Measurements from ENCODE around the gene USF3.

Gene USF3

GRCh38 chr3:113696658-113697499 is 437 bp upstream of the USF3 start:
- DNase-seq: peak; percentile 98

GRCh38 chr3:113695431-113695785 is 1.0 kb downstream of the USF3 start:
- DNase-seq: no peak

- DNase-seq: no peak
These were observed 6.0 kb downstream of the USF3 start for GRCh38 chr3:113690482-113690881.

GRCh38 chr3:113685956-113686721 is 10.3 kb downstream of the USF3 start:
- no peak for DNase-seq

GRCh38 chr3:113685124-113685523 is 11.3 kb downstream of the USF3 start:
- no peak for DNase-seq

- no peak for DNase-seq
These were observed 12.1 kb downstream of the USF3 start for GRCh38 chr3:113684271-113684819.

GRCh38 chr3:113678773-113679172 is 17.7 kb downstream of the USF3 start:
- DNase-seq: no peak

GRCh38 chr3:113677737-113678136 is 18.7 kb downstream of the USF3 start:
- DNase-seq: no peak

- DNase-seq: no peak
These were observed 20.2 kb downstream of the USF3 start for GRCh38 chr3:113676261-113676660.

- DNase-seq: no peak
These were observed 22.8 kb downstream of the USF3 start for GRCh38 chr3:113673593-113673992.

- no peak for DNase-seq
These were observed 28.4 kb downstream of the USF3 start for GRCh38 chr3:113668015-113668414.

- DNase-seq: no peak
These were observed 31.8 kb downstream of the USF3 start for GRCh38 chr3:113664523-113665094.

- DNase-seq: no peak
These were observed 32.7 kb downstream of the USF3 start for GRCh38 chr3:113663761-113664160.

- no peak for DNase-seq
These were observed 33.1 kb downstream of the USF3 start for GRCh38 chr3:113663324-113663750.

- DNase-seq: no peak
These were observed 33.6 kb downstream of the USF3 start for GRCh38 chr3:113662824-113663223.

GRCh38 chr3:113660896-113661295 is 35.5 kb downstream of the USF3 start:
- DNase-seq: no peak

- no peak for DNase-seq
These were observed 36.0 kb downstream of the USF3 start for GRCh38 chr3:113660458-113660857.

GRCh38 chr3:113659996-113660395 is 36.4 kb downstream of the USF3 start:
- DNase-seq: no peak

GRCh38 chr3:113659101-113659541 is 37.3 kb downstream of the USF3 start:
- no peak for DNase-seq

- no peak for DNase-seq
These were observed 38.3 kb downstream of the USF3 start for GRCh38 chr3:113658107-113658506.

GRCh38 chr3:113654851-113655250 is 41.6 kb downstream of the USF3 start:
- DNase-seq: no peak

- no peak for DNase-seq
These were observed 42.1 kb downstream of the USF3 start for GRCh38 chr3:113654310-113654709.

GRCh38 chr3:113649174-113649845 is 47.1 kb downstream of the USF3 start:
- no peak for DNase-seq

Data from stimulated activated CD8-positive, alpha-beta memory T cell treated with anti-CD3 and anti-CD28 coated beads, Interleukin-4, amount 100 ng/mL, for 48 hours (primary cell).